ENCODE measurements around the gene AKR1B15. TPM values are rescaled to one million over a fixed set of nuclear protein-coding genes. Genes with fewer than 3 reads are reported as not detected.

AKR1B15 gene
- total RNA-seq, 4 donors from 2014 or later = not detected

GRCh38 chr7:134528749-134529148 is 20.2 kb upstream of the AKR1B15 start:
- no peak for DNase-seq (ENCODE audit: low spot score in 2 of 2)
- TF ChIP-seq POLR2A (IDR thresholded peaks at IDR 0.05) (no peak), CTCF (IDR thresholded peaks at IDR 0.05) (no peak)
- no peak overlapping the region for H3K4me3 ChIP-seq (ENCODE audit: low read depth, poor library complexity, severe bottlenecking)
- intact Hi-C loops (cut with DNase I; ENCODE audit: low total_unique reads) = no loop called here
- 21 to 30% methylated on average over 5 of the region's 5 CpGs for WGBS, 2 donors

GRCh38 chr7:134530460-134530859 is 18.4 kb upstream of the AKR1B15 start:
- DNase-seq (ENCODE audit: low spot score in 2 of 2) = no peak
- intact Hi-C loops (cut with DNase I; ENCODE audit: low total_unique reads) = no loop called here
- no peak overlapping the region for H3K4me3 ChIP-seq (ENCODE audit: low read depth, poor library complexity, severe bottlenecking)
- TF ChIP-seq POLR2A (IDR thresholded peaks at IDR 0.05) = no peak
- no peak for TF ChIP-seq CTCF (IDR thresholded peaks at IDR 0.05)
- 79 to 88% methylated on average over 5 of the region's 5 CpGs for WGBS, 2 donors

- no peak overlapping the region for H3K4me3 ChIP-seq (ENCODE audit: low read depth, poor library complexity, severe bottlenecking)
- intact Hi-C loops (cut with DNase I; ENCODE audit: low total_unique reads) = no loop called here
- DNase-seq (ENCODE audit: low spot score in 2 of 2) = peak; percentile 66 to 86
- WGBS, 2 donors = 43 to 47% methylated on average over 3 of the region's 3 CpGs
- no peak for TF ChIP-seq CTCF (IDR thresholded peaks at IDR 0.05)
- no peak for TF ChIP-seq POLR2A (IDR thresholded peaks at IDR 0.05)
Measured at GRCh38 chr7:134532180-134532953, 16.5 kb upstream of the AKR1B15 start.

GRCh38 chr7:134532954-134533218 is 16.0 kb upstream of the AKR1B15 start:
- intact Hi-C loops (cut with DNase I; ENCODE audit: low total_unique reads) = no loop called here
- no peak overlapping the region for H3K4me3 ChIP-seq (ENCODE audit: low read depth, poor library complexity, severe bottlenecking)
- no peak for DNase-seq (ENCODE audit: low spot score in 2 of 2)
- TF ChIP-seq CTCF (IDR thresholded peaks at IDR 0.05) = no peak
- TF ChIP-seq POLR2A (IDR thresholded peaks at IDR 0.05) = no peak
- WGBS, 2 donors = 58 to 63% methylated on average over 3 of the region's 3 CpGs

- WGBS, 2 donors = 64 to 72% methylated on average over 1 of the region's 1 CpG
- TF ChIP-seq POLR2A (IDR thresholded peaks at IDR 0.05) (no peak), CTCF (IDR thresholded peaks at IDR 0.05) (no peak)
- no peak overlapping the region for H3K4me3 ChIP-seq (ENCODE audit: low read depth, poor library complexity, severe bottlenecking)
- no peak for DNase-seq (ENCODE audit: low spot score in 2 of 2)
- intact Hi-C loops (cut with DNase I; ENCODE audit: low total_unique reads) = no loop called here
Measured at GRCh38 chr7:134533288-134533771, 15.6 kb upstream of the AKR1B15 start.

GRCh38 chr7:134534633-134535032 is 14.3 kb upstream of the AKR1B15 start:
- intact Hi-C loops (cut with DNase I; ENCODE audit: low total_unique reads) = no loop called here
- DNase-seq (ENCODE audit: low spot score in 2 of 2) = no peak

More at GRCh38 chr7:134534633-134535032, 14.3 kb upstream of the AKR1B15 start:
- no peak for TF ChIP-seq POLR2A (IDR thresholded peaks at IDR 0.05)
- no peak for TF ChIP-seq CTCF (IDR thresholded peaks at IDR 0.05)
- 86 to 93% methylated on average over 3 of the region's 3 CpGs for WGBS, 2 donors
- H3K4me3 ChIP-seq (ENCODE audit: low read depth, poor library complexity, severe bottlenecking) = no peak overlapping the region

Measured in lower leg skin (tissue), 4 donors.